DMS53 treated with DMSO at 0.1 percent for 48 hours (cell line): ENCODE data around the gene LIMS1.
A peak's percentile ranks its signal among the peaks of the same experiment; 100 is the strongest.
"Not testable (repeated sequence)": the region's sequence is repeated elsewhere in the genome, so short reads cannot be mapped to it uniquely, and the experiment has no call there.

Experiments
- DNase-seq: peaks from one replicate; lab custom pipeline; 2025; ENCODE audit not compliant: unreplicated experiment; lab: John Stamatoyannopoulos, UW

Gene LIMS1

GRCh38 chr2:108548208-108549003 is 14.1 kb downstream of the LIMS1 start:
- DNase-seq: no peak

- DNase-seq: no peak
Measured at GRCh38 chr2:108552566-108552965, 18.3 kb downstream of the LIMS1 start.

DNA sequence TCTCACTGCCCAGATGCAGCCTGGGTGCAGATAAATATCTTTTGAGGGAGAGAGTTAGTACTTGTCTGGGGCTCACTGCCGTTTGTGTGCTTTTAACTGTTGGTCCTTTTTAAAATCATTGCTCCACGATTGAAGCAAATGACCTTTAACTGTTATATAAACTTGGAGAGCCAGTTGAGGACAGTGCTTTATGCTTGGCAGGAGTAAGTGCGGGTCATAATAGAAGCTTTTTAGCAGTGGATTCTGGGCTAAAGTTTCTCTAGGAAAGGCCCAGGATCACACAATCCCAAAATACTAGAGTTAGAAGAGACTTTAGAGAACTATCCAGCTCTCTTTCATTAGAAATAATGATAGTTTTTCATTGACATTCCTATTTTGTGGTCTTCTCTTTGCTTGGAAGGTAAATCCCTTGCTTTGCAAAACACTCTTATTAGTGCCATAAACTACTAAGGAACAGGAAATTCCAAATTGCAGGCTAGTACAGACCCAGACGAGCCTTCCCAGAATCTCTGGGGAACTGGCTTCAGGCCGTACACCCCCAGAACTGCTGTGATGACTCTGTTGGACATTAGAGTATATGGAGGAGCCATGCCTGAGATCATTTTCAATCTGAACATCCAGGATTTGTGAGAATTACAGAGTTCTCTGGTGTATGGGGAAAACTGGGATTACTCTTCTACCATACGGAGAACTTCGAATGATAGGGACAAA is 19.1 kb downstream of the LIMS1 start:
- no peak for DNase-seq

- DNase-seq: no peak
Measured at GRCh38 chr2:108554528-108554927, 20.3 kb downstream of the LIMS1 start.

DNA sequence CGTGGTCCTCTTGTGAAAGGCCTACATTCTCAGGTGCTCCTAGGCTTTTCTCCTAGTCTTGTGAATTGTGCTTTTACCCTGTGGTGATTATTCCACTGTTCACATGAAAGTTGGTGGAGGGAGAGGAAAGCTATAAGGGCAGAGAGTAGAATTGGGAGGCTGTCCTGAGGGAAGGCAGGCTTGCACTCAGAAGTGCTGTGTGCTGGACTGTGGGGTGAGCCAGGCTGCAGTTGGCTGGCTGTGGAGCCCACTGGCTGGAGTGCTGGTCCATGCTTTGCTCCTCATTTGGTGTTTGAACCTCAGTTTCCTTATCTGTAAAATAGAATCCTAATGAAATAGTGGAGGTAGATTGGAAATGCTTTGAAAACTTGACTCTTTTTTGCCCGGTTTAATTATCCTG is 21.3 kb downstream of the LIMS1 start:
- no peak for DNase-seq

DNA sequence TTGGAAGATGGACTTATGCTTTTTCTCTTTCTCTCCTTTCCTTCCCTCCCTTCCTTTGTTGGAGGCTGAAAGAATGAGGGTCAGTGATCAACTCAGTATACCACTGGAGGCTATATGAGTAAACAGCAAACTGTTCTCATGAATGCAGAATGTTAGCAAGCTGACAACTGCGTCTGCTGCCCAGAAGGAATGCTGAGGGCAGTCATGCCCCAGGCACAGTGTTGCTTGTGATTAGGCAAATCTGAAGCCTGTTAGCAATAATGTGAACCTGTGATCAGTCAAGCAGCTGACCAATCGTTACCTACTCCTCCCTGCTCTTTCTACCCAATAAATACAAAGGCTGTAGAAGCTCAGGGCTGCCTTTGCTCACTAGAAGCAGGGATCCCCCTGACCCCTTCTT is 22.3 kb downstream of the LIMS1 start:
- DNase-seq: not testable (repeated sequence)

DNA sequence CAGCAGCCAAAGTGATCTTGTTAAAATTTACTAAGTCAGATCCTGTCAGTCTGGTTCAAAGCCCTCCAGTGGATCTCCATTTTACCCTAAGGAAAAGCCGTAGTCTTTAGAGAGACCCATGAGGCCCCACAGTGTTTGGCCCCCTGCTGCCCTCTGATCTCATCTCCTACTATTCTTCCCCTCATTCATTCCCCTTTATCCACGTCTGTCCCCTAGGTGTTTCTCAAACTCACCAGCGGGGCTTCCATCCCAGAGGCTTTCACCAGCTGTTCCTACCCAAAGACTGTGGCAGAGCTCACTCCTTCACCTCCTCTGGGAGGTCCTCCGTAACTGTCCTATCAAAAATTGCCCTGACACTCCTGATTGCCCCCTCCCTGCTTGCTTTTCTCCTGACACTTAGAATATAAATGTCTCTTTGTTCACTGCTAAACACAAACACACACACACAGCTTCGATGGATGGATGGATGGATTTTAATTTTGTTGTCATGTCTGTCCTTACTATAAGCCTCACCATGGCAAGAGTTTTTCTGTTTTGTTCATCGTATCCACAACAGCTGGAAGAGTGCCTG is 26.1 kb downstream of the LIMS1 start:
- no peak for DNase-seq

DNA sequence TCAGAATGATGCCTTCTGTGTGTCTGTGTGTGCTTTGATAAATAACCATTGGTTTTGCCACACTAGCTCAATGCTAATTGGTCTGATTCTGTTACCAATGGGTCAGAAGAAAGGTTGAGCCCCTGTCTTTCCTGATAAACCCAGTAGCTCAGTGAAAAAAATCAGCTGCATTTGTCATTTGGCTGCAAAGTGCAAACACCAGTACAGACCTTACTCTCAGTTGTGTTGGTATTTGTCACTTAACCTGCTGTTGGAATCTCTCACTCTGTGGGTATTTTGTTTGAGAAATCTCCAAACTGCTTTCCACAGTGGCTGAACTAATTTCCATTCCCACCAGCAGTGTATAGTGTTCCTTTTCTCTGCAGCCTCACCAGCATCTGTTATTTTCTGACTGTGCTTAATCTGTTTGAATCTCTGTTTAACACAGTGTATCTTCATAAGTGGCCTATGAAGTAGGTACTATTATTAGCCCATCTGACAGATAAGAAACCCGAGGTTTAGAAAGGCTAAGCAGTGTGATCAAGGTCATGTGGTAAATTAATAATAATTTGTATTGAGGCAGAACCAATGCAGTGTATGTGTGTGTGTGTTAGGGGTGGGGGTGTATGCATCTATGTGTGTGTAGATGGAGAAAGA is 26.7 kb downstream of the LIMS1 start:
- no peak for DNase-seq

DNA sequence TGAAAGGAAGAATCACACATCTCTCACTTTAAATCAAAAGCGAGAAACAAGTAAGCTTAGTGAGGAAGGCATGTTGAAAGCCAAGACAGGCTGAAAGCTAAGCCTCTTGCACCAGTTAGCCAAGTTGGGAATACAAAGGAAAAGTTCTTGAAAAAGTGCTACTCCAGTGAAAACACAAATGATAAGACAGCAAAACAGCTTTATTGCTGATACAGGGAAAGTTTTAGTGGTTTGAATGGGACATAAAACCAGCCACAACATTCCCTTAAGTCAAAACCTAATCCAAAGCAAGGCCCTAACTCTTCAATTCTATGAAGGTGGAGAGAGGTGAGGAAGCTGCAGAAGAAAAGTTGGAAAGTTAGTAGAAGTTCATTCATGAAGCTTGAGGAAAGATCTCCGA is 28.0 kb downstream of the LIMS1 start:
- DNase-seq: no peak

DNA sequence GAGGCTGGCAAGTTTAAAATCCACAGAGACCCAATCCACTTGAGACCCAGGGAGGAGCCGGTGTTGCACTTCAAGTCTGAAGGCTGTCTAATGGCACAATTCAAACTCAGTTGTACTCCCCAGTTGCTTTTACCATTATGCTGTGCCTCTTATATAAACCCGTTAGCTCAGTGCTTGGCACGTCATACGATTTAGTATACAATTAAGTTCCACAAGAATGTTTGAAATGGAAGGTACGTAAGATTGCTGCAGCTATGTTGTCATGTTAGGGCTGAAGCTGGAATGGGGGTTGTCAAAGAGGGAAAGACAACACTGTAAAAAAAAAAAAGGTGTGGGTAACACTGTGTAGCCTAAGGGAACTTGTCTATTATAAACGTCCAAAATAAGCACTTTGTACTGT is 30.2 kb downstream of the LIMS1 start:
- DNase-seq: no peak

- DNase-seq: no peak
Measured at GRCh38 chr2:108565778-108566375, 31.6 kb downstream of the LIMS1 start.

DNA sequence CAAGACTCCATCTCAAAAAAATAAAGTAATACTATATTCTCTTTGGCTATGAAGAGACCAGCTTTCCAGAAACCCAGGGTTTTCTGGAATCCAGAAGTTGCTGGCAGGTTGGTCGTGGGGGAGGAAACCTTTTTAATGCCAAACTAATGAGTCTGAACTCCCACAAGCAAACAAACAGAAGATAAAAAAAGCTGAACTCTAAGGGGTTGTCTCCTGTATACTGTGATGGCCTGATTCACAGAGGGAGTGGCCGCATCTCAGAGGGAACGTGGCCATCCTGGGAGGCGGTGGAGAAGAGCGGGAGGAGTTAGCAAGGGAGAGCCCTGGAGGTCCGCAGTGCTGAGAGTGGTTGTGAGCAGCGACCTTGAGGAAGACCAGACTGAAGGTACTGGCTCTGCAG is 36.1 kb downstream of the LIMS1 start:
- no peak for DNase-seq

DNA sequence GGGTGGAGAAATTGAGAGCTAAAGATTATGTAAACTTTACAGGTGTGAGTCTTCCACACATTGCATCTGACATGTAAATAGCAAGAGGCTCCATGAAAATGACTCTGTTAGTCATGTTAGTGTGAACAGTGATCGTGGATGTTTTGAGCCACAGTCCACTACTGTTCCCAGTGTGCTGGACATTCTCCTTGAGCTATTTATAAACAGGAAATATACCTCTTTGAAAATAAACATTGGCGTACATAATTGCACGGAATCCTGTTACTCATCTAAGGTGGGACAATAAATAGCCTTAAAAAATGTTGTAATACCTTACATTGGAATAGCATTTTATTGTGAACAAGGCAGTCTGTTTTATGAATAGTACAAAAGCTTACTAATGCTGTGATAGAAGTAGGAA is 37.0 kb downstream of the LIMS1 start:
- DNase-seq: no peak

- DNase-seq: no peak
Measured at GRCh38 chr2:108573061-108573460, 38.8 kb downstream of the LIMS1 start.

- DNase-seq: no peak
Measured at GRCh38 chr2:108574332-108574731, 40.1 kb downstream of the LIMS1 start.

GRCh38 chr2:108575132-108575966 is 41.1 kb downstream of the LIMS1 start:
- no peak for DNase-seq

DNA sequence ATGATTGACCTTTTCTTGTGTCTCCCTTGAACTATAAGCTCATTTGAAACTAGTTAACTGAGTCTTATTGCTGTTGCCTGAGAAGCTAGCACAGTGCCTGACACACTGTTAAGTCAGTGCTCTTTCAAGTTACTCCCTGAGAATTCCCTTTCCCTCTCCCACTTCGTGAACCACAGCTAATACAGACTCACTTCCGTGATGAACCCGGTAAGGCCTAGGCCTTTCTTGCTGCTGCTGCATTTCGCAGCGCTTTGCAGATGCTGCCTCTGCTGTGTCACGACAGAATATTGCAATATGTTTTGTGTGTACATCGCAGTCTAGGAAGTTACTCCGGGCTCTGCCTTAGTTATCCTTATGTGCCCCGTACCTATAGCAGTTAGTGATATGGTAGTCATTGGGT is 42.8 kb downstream of the LIMS1 start:
- no peak for DNase-seq

- DNase-seq: no peak
Measured at GRCh38 chr2:108579623-108580022, 45.4 kb downstream of the LIMS1 start.

- DNase-seq: no peak
Measured at GRCh38 chr2:108580050-108580449, 45.8 kb downstream of the LIMS1 start.

- peak; percentile 88 for DNase-seq
Measured at GRCh38 chr2:108583903-108584520, 49.7 kb downstream of the LIMS1 start.
